Pancreas (tissue), 10 donors: Measurements from ENCODE around the gene AK2. TPM values are rescaled to one million over a fixed set of nuclear protein-coding genes. Genes with fewer than 3 reads are reported as not detected.

Experiments
- ATAC-seq, 4 donors: fragments of 200-7000 bp; cut with Tn5 transposase; one replicate each; pipeline versions ENCODE4 v1.8.0 to v1.9.1; 2020; ENCODE audit warnings: mild to moderate bottlenecking in 4 of 4, moderate library complexity in 4 of 4
- DNase-seq, 6 donors: peaks; one replicate each; pipeline ENCODE4 v3.0.0-alpha.2; 2020
- FAIRE-seq: peaks from 2 replicates; lab custom pipeline; 2012; peaks lifted over from hg19 to GRCh38; lab: Jason Lieb, UNC
- H3K27ac ChIP-seq, 4 donors: fragments of 200-600 bp; sonication (generic); 1 replicate in 3 of 4; 2 replicates in 1 of 4; pipeline versions ENCODE4 v1.5.0 to v1.8.0; 2020
- H3K27me3 ChIP-seq, 4 donors: fragments of 200-600 bp; one replicate each; pipeline ENCODE4 v1.8.0; 2021
- H3K36me3 ChIP-seq, 3 donors: fragments of 200-600 bp; sonication (generic) in 1 of 3; one replicate each; pipeline versions ENCODE4 v1.5.0 to v1.8.0; 2020 to 2021
- H3K4me1 ChIP-seq, 3 donors: fragments of 200-600 bp; one replicate each; pipeline ENCODE4 v1.8.0; 2021
- H3K4me3 ChIP-seq, 4 donors: fragments of 200-600 bp; sonication (generic) in 2 of 4; one replicate each; pipeline versions ENCODE4 v1.5.0 to v1.8.0; 2020 to 2021
- H3K9me3 ChIP-seq, 4 donors: fragments of 200-600 bp; one replicate each; pipeline ENCODE4 v1.8.0; 2021
- CTCF ChIP-seq, 4 donors: fragments of 200-600 bp; sonication (generic) in 3 of 4; IDR thresholded peaks; one replicate each; pipeline versions ENCODE4 v1.5.0 to v1.8.0; 2021; ENCODE audit warnings: antibody characterized with exemption in 4 of 4
- WGBS, 2 donors: extraction: QIAGEN DNeasy Blood & Tissue Kit; methylation state at CpG; one replicate each; pipeline ENCODE4 v1.1.7; 2013; 5-methylcytosine and 5-hydroxymethylcytosine counted together
- intact Hi-C, 3 donors: fragments of 100-400 bp; cut with DNase I; formaldehyde crosslinking; loops; one replicate each; pipeline versions ENCODE4 v1.11.1 to v1.14.2; 2022
- polyA plus RNA-seq, 2 donors: library from polyadenylated mRNA; stranded (reverse); fragments of 200-250 nt; gene quantifications; one replicate each; pipeline ENCODE4 v1.2.3, GENCODE V29; 2013
- total RNA-seq, 6 donors: library from RNA; stranded (reverse); fragmentation: NEBNext Ultra II Directional in 4 of 6; extraction: Animal tissue kit (Norgen Biotek cat#: 25700) in 4 of 6; gene quantifications; one replicate each; pipeline versions ENCODE4 v1.2.1 to v1.2.4, GENCODE V29; 2021 to 2023
- donor health status: healthy with polysubstance abuse.
- donor health status: DM: no; HTN: no; CAD: no; lungs with moderate emphysema.
- donor health status: DM: no; HTN: no; CAD: no.
- donor health status: control.
- donor health status: control.
- donor health status: Bipolar disorder and iron deficiency.
- donor health status: DM: yes; HTN: yes; CAD: no.
- donor health status: DM: no; HTN: no; CAD: no.
- donor health status: DM: no; HTN: no; CAD: no.
- donor health status: DM: yes; HTN: yes; CAD: no.

The AK2 gene
- total and polyA plus RNA-seq, 8 donors = 40.5 to 78.7 (median 61.4) TPM

DNA sequence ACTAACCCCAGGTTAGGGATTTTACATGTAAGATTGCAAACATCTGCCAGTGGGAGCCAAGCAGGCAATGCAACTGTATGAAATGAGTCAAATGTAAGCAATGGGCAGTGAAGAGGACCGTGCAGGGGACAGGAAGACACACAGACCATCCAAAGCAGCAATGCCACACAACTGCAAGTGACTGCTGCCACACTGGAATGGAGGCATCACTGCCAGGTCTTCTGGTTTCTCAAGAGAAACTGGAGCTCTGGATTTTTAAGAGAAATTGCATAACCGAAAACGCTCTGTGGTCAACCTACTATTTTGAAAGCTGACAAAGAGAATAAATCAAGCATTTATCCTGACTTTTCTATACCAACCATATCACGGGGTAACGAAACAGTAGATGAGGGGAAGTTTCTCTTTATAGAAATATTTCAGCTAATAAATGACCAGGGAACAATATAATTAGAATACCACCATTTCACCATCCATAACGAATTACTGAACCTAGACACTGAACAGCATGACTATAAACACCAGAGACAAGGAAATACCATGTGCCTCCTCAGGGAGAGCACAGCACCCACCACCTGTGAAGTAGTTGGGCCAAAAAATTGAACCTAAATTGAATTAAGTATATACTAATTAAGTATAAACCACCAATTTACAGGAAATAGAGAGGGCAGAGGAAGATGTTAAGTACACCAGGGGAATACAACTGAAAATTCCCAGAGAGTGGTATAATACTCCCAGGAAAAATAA, 4.4 kb downstream of the AK2 start:
- Histone ChIP-seq H3K27me3 (no peaks in the 10 kb centered on the region), H3K9me3 (no peaks in the 10 kb centered on the region), H3K36me3 (no peaks in the 10 kb centered on the region), H3K27ac (no peak overlapping the region), H3K4me1 (peaks cover 8 to 29% (median 28%) of the 10 kb centered on the region in 3 donors), H3K4me3 (no peak overlapping the region)
- intact Hi-C loops = no loop called here
- 73 to 78% methylated on average over 6 of the region's 6 CpGs for WGBS, 2 donors
- FAIRE-seq = no peak
- no peak for TF ChIP-seq CTCF (IDR thresholded peaks at IDR 0.05)
- no peak for DNase-seq
- no peak for ATAC-seq

DNA sequence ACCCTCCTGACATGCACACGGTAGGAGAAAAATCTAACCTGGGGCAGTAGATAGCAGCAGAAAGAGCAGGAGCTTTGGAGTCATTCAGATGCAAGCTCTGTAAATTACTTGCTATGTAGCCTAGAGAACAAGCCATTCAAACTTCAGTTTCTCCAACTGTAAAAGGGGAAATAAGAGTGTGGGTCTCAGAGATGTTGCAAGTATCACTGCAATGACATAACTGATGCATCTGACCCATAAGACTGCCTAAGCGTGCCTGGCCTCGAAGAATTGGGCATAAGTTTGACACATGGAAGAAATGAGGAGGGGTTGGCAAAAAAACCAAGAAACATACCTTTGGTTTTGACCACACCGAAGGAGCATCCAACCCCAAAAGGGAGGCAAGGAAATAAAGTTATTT, 5.2 kb downstream of the AK2 start:
- no peak for TF ChIP-seq CTCF (IDR thresholded peaks at IDR 0.05)
- no peak overlapping the region for H3K27ac ChIP-seq
- no peaks in the 10 kb centered on the region for H3K27me3 ChIP-seq
- H3K9me3 ChIP-seq = no peaks in the 10 kb centered on the region
- DNase-seq (no peak), FAIRE-seq (no peak), ATAC-seq (no peak)
- 81 to 83% methylated on average over 4 of the region's 4 CpGs for WGBS, 2 donors
- H3K4me3 ChIP-seq = no peak overlapping the region
- no peaks in the 10 kb centered on the region for H3K36me3 ChIP-seq
- peaks cover 8 to 33% (median 26%) of the 10 kb centered on the region in 3 donors for H3K4me1 ChIP-seq
- intact Hi-C loops = no loop called here

- Histone ChIP-seq H3K4me3 (no peak overlapping the region), H3K27me3 (no peaks in the 10 kb centered on the region), H3K9me3 (no peaks in the 10 kb centered on the region), H3K27ac (no peak overlapping the region), H3K4me1 (peaks cover 8 to 30% (median 25%) of the 10 kb centered on the region in 3 donors), H3K36me3 (no peaks in the 10 kb centered on the region)
- TF ChIP-seq CTCF (IDR thresholded peaks at IDR 0.05) = no peak
- no peak for FAIRE-seq
- no peak for DNase-seq
- intact Hi-C loops = no loop called here
- WGBS, 2 donors = 96 to 99% methylated on average over 2 of the region's 2 CpGs
- no peak for ATAC-seq
Measured at GRCh38 chr1:33030575-33030974, 6.1 kb downstream of the AK2 start.

DNA sequence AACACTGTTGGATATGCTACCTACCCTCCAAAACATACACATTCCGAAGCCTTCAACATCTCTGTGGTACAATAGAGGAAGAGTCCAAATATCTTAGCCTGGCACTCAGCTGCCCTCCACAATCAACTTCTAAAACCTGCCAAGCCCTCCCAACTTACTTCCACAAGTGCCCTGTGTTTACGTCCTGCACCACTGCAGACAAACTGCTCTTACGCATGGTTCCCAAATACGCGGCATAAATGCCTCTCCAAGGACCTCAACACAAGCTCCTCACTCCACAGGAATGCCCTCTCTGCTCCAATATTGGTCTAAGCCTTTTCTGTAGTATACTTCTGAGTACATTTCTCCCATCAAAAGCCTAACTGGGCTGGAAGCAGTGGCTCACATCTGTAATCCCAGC, 6.8 kb downstream of the AK2 start:
- ATAC-seq (no peak), DNase-seq (no peak), FAIRE-seq (no peak)
- peaks cover 8 to 23% (median 23%) of the 10 kb centered on the region in 3 donors for H3K4me1 ChIP-seq
- no peaks in the 10 kb centered on the region for H3K27me3 ChIP-seq
- H3K9me3 ChIP-seq = no peaks in the 10 kb centered on the region
- TF ChIP-seq CTCF (IDR thresholded peaks at IDR 0.05) = no peak
- H3K27ac ChIP-seq = no peak overlapping the region
- H3K36me3 ChIP-seq = no peaks in the 10 kb centered on the region
- intact Hi-C loops = no loop called here
- no peak overlapping the region for H3K4me3 ChIP-seq
- WGBS, 2 donors = 87 to 90% methylated on average over 5 of the region's 5 CpGs

DNA sequence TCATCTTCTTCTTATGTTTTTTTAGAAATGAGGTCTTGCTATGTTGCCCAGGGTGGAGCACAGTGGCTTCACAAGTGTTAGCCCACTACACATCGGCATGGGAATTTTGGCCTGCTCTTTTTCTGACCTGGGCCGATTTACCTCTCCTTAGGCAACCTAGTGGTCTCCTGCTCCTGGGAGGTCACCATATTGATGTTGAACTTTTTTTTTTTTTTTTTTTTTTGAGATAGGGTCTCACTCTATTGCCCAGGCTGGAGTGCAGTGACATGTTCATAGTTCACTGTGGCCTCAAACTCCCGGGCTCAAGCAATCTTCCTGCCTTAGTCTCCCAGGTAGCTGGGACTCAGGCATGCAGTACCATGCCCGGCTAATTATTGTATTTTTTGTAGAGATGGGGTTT, 7.5 kb downstream of the AK2 start:
- TF ChIP-seq CTCF (IDR thresholded peaks at IDR 0.05) = no peak
- intact Hi-C loops = no loop called here
- FAIRE-seq (no peak), DNase-seq (no peak), ATAC-seq (no peak)
- Histone ChIP-seq H3K4me3 (no peak overlapping the region), H3K27ac (no peak overlapping the region), H3K4me1 (peaks cover 13 to 24% (median 22%) of the 10 kb centered on the region in 3 donors), H3K36me3 (no peaks in the 10 kb centered on the region), H3K27me3 (no peaks in the 10 kb centered on the region), H3K9me3 (no peaks in the 10 kb centered on the region)
- 91 to 99% methylated on average over 4 of the region's 4 CpGs for WGBS, 2 donors
